B cell (primary cell): ENCODE results near the gene HOXB8. TPM values are rescaled to one million over a fixed set of nuclear protein-coding genes. Genes with fewer than 3 reads are reported as not detected.

ENCODE experiments used
- ATAC-seq: fragments of 200-7000 bp; cut with Tn5 transposase; one replicate; pipeline ENCODE4 v1.10.0; 2021; ENCODE audit warnings: low read depth, mild to moderate bottlenecking, moderate number of reproducible peaks, moderate library complexity
- CTCF ChIA-PET: fragments of 350-600 bp; sonication (Branson Sonifier 250); formaldehyde crosslinking; loops from one replicate; lab custom pipeline; 2021; ENCODE audit warnings: antibody characterized with exemption, inconsistent platforms; lab: Charles Lee
- POLR2A ChIA-PET: fragments of 350-600 bp; sonication (Branson Sonifier 250); formaldehyde crosslinking; loops from one replicate; lab custom pipeline; 2021; ENCODE audit warnings: antibody characterized with exemption; lab: Charles Lee
- DNase-seq: peaks from one replicate; pipeline ENCODE4 v3.0.0; 2013
- H2AFZ ChIP-seq: 2 replicates; pipeline ENCODE4 v1.6.1; 2012; ENCODE audit warnings: mild to moderate bottlenecking, low read depth, low read length; ENCODE audit not compliant: insufficient read depth, poor library complexity, severe bottlenecking
- H3K27ac ChIP-seq, 2 donors: 1 replicate in 1 of 2; 2 replicates in 1 of 2; pipeline ENCODE4 v1.5.1; 2012 to 2013; ENCODE audit warnings: low read length in 2 of 2, mild to moderate bottlenecking in 2 of 2, moderate library complexity in 1 of 2
- H3K27me3 ChIP-seq, 4 experiments: fragments of 200-600 bp in 1 of 4; sonication (generic) in 1 of 4; replicated peaks in 1 of 4; 1 replicate in 2 of 4; 2 replicates in 2 of 4; pipeline versions ENCODE4 v1.6.1 to v1.7.0; 2013 to 2016; ENCODE audit warnings: low read length in 3 of 4, mild to moderate bottlenecking in 2 of 4, mixed read lengths in 1 of 4, moderate library complexity in 1 of 4; ENCODE audit not compliant: insufficient read depth in 4 of 4, control insufficient read depth in 3 of 4; ENCODE audit errors: control extremely low read depth in 1 of 4
- H3K36me3 ChIP-seq, 2 experiments: replicated peaks in 1 of 2; 1 replicate in 1 of 2; 2 replicates in 1 of 2; pipeline versions ENCODE4 v1.6.1 to v1.7.1; 2013; ENCODE audit warnings: low read length in 1 of 2; ENCODE audit not compliant: insufficient read depth in 2 of 2, control insufficient read depth in 1 of 2; ENCODE audit errors: control extremely low read depth in 1 of 2, extremely low read depth in 1 of 2
- H3K4me1 ChIP-seq, 2 donors: fragments of 200-600 bp in 1 of 2; sonication (generic) in 1 of 2; 1 replicate in 1 of 2; 2 replicates in 1 of 2; pipeline versions ENCODE4 v1.5.1 to v1.6.1; 2013 to 2017; ENCODE audit warnings: low read length in 2 of 2; ENCODE audit not compliant: control insufficient read depth in 2 of 2, insufficient read depth in 2 of 2
- H3K4me2 ChIP-seq: replicated peaks from 2 replicates; pipeline ENCODE3; 2012; ENCODE audit warnings: mild to moderate bottlenecking, low read depth, low read length; ENCODE audit not compliant: poor library complexity, severe bottlenecking
- H3K4me3 ChIP-seq, 5 experiments: fragments of 200-600 bp in 1 of 5; sonication (generic) in 1 of 5; 1 replicate in 3 of 5; 2 replicates in 2 of 5; pipeline versions ENCODE4 v1.5.1 to v1.7.0; 2011 to 2016; ENCODE audit warnings: low read length in 4 of 5, mild to moderate bottlenecking in 4 of 5, low read depth in 2 of 5, control low read depth in 1 of 5, moderate library complexity in 1 of 5; ENCODE audit not compliant: insufficient read depth in 1 of 5; ENCODE audit errors: control extremely low read depth in 1 of 5, extremely low read depth in 1 of 5
- H3K79me2 ChIP-seq: fragments of 200-600 bp; sonication (generic); one replicate; pipeline ENCODE4 v1.6.0; 2016; ENCODE audit warnings: low read length; ENCODE audit not compliant: control insufficient read depth, insufficient read depth
- H3K9ac ChIP-seq: fragments of 200-600 bp; sonication (generic); 2 replicates; pipeline ENCODE4 v1.6.1; 2017; ENCODE audit warnings: mild to moderate bottlenecking, low read length, moderate library complexity
- H3K9me3 ChIP-seq, 3 donors: one replicate each; pipeline versions ENCODE4 v1.6.1 to v1.7.1; 2013; ENCODE audit warnings: low read length in 2 of 3; ENCODE audit not compliant: control insufficient read depth in 2 of 3, insufficient read depth in 1 of 3; ENCODE audit errors: control extremely low read depth in 1 of 3
- H4K20me1 ChIP-seq: 2 replicates; pipeline ENCODE4 v1.6.0; 2012; ENCODE audit warnings: mild to moderate bottlenecking, low read length; ENCODE audit not compliant: insufficient read depth, control insufficient read depth, poor library complexity, severe bottlenecking
- H3K27ac Mint-ChIP-seq: one replicate; pipeline ENCODE4 v1.8.0; 2021; ENCODE audit warnings: mixed read lengths
- H3K27me3 Mint-ChIP-seq: one replicate; pipeline ENCODE4 v1.8.0; 2021; ENCODE audit warnings: mixed read lengths
- H3K4me1 Mint-ChIP-seq: one replicate; pipeline ENCODE4 v1.8.0; 2021; ENCODE audit warnings: mixed read lengths
- H3K4me3 Mint-ChIP-seq: one replicate; pipeline ENCODE4 v1.8.0; 2021; ENCODE audit warnings: mixed read lengths
- H3K9me3 Mint-ChIP-seq: one replicate; pipeline ENCODE4 v1.8.0; 2022; ENCODE audit warnings: mixed read lengths; ENCODE audit not compliant: insufficient read depth
- EZH2 ChIP-seq: IDR thresholded peaks from 2 replicates; pipeline ENCODE4 v1.6.1; 2012; ENCODE audit warnings: borderline replicate concordance, low read depth, mild to moderate bottlenecking, moderate library complexity, low read length; ENCODE audit not compliant: insufficient read depth, poor library complexity, severe bottlenecking
- WGBS: methylation state at CpG from one replicate; pipeline ENCODE4 v1.1.5; 2013; ENCODE audit warnings: missing lambda C conversion rate; ENCODE audit not compliant: insufficient coverage; 5-methylcytosine and 5-hydroxymethylcytosine counted together
- intact Hi-C: fragments of 100-400 bp; cut with micrococcal nuclease; formaldehyde crosslinking; loops from one replicate; pipeline ENCODE4 v1.10.0; 2022
- polyA plus RNA-seq: library from polyadenylated mRNA; depleted of rRNA; stranded (reverse); fragments of >200 nt; gene quantifications from 2 replicates; pipeline ENCODE4 v1.2.3, GENCODE V29; 2012
- small RNA-seq: library from RNA; depleted of rRNA; stranded (forward); fragments of <200 nt; gene quantifications from one replicate; pipeline ENCODE3, GENCODE V24; 2012; ENCODE audit warnings: low replicate concordance, low read depth; ENCODE audit not compliant: insufficient read length
- total RNA-seq, 2 donors: library from RNA; stranded (reverse); fragments of 120-200 nt in 1 of 2; gene quantifications; 1 replicate in 1 of 2; 2 replicates in 1 of 2; pipeline versions ENCODE4 v1.2.3 to v1.2.4, GENCODE V29; 2013 to 2022
- TF ChIP-seq, protein P1 (sequence below): fragments of 200-600 bp; IDR thresholded peaks from one replicate; pipeline ENCODE4 v1.8.0; 2022; ENCODE audit warnings: antibody characterized with exemption, mild to moderate bottlenecking

The HOXB8 gene
- total and polyA plus RNA-seq, 2 donors (not counting 1 experiment from before 2014, with no cell fraction given), result not detected

DNA sequence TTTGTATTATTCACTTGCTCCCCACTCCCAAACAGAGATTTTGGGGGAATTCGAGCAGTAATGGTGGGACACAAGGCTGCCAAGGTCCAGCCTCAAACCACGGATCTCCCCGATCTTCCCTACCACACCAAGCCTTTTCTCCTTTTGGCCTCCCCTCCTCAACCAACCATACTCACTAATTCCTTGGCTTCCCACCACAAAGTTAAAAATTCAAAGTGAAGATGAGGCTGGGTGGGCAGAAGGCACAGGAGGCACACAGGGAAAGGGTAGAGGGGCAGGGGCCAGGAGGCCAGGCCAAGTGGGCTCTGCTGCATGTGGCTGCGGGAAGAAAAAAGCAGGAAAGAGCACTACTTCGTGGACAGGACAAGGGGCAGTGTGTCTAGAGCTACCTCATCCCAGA is 52.2 kb downstream of the HOXB8 start:
- H3K27me3 ChIP-seq, result peaks cover 0 to 47% (median 11%) of the 10 kb centered on the region in 4 experiments
- CTCF ChIA-PET, result interaction anchor here (0.6 kb wide), 2 partner anchors 78 to 1938 kb away, joined by 3 to 7 read pairs; no protein-coding TSS in a partner anchor
- no peak overlapping the region for H3K27ac ChIP-seq

More for the DNA sequence above, 52.2 kb downstream of the HOXB8 start:
- TF ChIP-seq, protein P1, sequence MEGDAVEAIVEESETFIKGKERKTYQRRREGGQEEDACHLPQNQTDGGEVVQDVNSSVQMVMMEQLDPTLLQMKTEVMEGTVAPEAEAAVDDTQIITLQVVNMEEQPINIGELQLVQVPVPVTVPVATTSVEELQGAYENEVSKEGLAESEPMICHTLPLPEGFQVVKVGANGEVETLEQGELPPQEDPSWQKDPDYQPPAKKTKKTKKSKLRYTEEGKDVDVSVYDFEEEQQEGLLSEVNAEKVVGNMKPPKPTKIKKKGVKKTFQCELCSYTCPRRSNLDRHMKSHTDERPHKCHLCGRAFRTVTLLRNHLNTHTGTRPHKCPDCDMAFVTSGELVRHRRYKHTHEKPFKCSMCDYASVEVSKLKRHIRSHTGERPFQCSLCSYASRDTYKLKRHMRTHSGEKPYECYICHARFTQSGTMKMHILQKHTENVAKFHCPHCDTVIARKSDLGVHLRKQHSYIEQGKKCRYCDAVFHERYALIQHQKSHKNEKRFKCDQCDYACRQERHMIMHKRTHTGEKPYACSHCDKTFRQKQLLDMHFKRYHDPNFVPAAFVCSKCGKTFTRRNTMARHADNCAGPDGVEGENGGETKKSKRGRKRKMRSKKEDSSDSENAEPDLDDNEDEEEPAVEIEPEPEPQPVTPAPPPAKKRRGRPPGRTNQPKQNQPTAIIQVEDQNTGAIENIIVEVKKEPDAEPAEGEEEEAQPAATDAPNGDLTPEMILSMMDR, result no peak
- no peak for TF ChIP-seq EZH2
- intact Hi-C loops, result no loop called here
- ATAC-seq (no peak), DNase-seq (no peak)
- Histone ChIP-seq H2AFZ (no peak overlapping the region), H3K4me1 (no peaks in the 10 kb centered on the region), H4K20me1 (no peaks in the 10 kb centered on the region), H3K9me3 (peaks cover 0 to 3% (median 0%) of the 10 kb centered on the region in 3 donors), H3K79me2 (no peaks in the 10 kb centered on the region), H3K4me2 (no peak overlapping the region), H3K9ac (no peak overlapping the region), H3K4me3 (no peak overlapping the region), H3K36me3 (no peaks in the 10 kb centered on the region)
- WGBS, result 97% methylated on average over 3 of the region's 5 CpGs
- no peak overlapping the region for H3K4me3 Mint-ChIP-seq
- no peaks in the 10 kb centered on the region for H3K9me3 Mint-ChIP-seq
- H3K27ac Mint-ChIP-seq, result no peak overlapping the region
- H3K27me3 Mint-ChIP-seq, result peaks cover 19% of the 10 kb centered on the region
- peaks cover 3% of the 10 kb centered on the region for H3K4me1 Mint-ChIP-seq
- POLR2A ChIA-PET, result no interaction called here

Small RNAs within 50 kb of the gene (small RNA-seq; reads per million reads assigned to genes)
- gene MIR196A1, result not detected

Other genes with a start within 250 kb of the HOXB8 start
- gene SKAP1, start 185.1 kb downstream of the HOXB8 start, total RNA-seq, result 33.1 TPM in 2 replicates
- 24.5 and 37.3 TPM in 2 replicates for gene SKAP1, start 185.1 kb downstream of the HOXB8 start, polyA plus RNA-seq
- not detected in 2 replicates for gene HOXB1, start 84.3 kb downstream of the HOXB8 start, total RNA-seq
- not detected in 2 replicates for gene HOXB1, start 84.3 kb downstream of the HOXB8 start, polyA plus RNA-seq
- gene HOXB2, start 70.2 kb downstream of the HOXB8 start, total RNA-seq, result 6.1 and 8.1 TPM in 2 replicates
- gene HOXB2, start 70.2 kb downstream of the HOXB8 start, polyA plus RNA-seq, result 3.1 and 9.2 TPM in 2 replicates
- 1.5 and 1.7 TPM in 2 replicates for gene HOXB4, start 36.9 kb downstream of the HOXB8 start, total RNA-seq
- 0.32 and 0.85 TPM in 2 replicates for gene HOXB4, start 36.9 kb downstream of the HOXB8 start, polyA plus RNA-seq
- 3.4 and 4.0 TPM in 2 replicates for gene HOXB3, start 25.1 kb downstream of the HOXB8 start, total RNA-seq
- 1.4 and 3.0 TPM in 2 replicates for gene HOXB3, start 25.1 kb downstream of the HOXB8 start, polyA plus RNA-seq
- not detected in 2 replicates for gene HOXB5, start 21.5 kb downstream of the HOXB8 start, total RNA-seq
- gene HOXB5, start 21.5 kb downstream of the HOXB8 start, polyA plus RNA-seq, result not detected in 2 replicates
- not detected in 2 replicates for gene HOXB6, start 10.3 kb downstream of the HOXB8 start, total RNA-seq
- 0.10 TPM in 1 of 2 replicates, not detected in the other for gene HOXB6, start 10.3 kb downstream of the HOXB8 start, polyA plus RNA-seq
- gene HOXB7, start 4.3 kb downstream of the HOXB8 start, total RNA-seq, result 0.36 and 1.3 TPM in 2 replicates
- gene HOXB7, start 4.3 kb downstream of the HOXB8 start, polyA plus RNA-seq, result 0.25 TPM in 1 of 2 replicates, not detected in the other
- gene HOXB9, start 11.1 kb upstream of the HOXB8 start, total RNA-seq, result not detected in 2 replicates
- gene HOXB9, start 11.1 kb upstream of the HOXB8 start, polyA plus RNA-seq, result 0.04 and 0.07 TPM in 2 replicates
- gene PRAC1, start 107.2 kb upstream of the HOXB8 start, total RNA-seq, result not detected in 2 replicates
- gene PRAC1, start 107.2 kb upstream of the HOXB8 start, polyA plus RNA-seq, result not detected in 2 replicates
- gene PRAC2, start 107.9 kb upstream of the HOXB8 start, total RNA-seq, result not detected in 2 replicates
- gene PRAC2, start 107.9 kb upstream of the HOXB8 start, polyA plus RNA-seq, result not detected in 2 replicates
- not detected in 2 replicates for gene HOXB13, start 113.5 kb upstream of the HOXB8 start, total RNA-seq
- not detected in 2 replicates for gene HOXB13, start 113.5 kb upstream of the HOXB8 start, polyA plus RNA-seq
- not detected in 2 replicates for gene TTLL6, start 201.9 kb upstream of the HOXB8 start, total RNA-seq
- gene TTLL6, start 201.9 kb upstream of the HOXB8 start, polyA plus RNA-seq, result not detected in 2 replicates
- 139 and 148 TPM in 2 replicates for gene CALCOCO2, start 215.7 kb upstream of the HOXB8 start, total RNA-seq
- 49.6 and 50.1 TPM in 2 replicates for gene CALCOCO2, start 215.7 kb upstream of the HOXB8 start, polyA plus RNA-seq